ENCODE results near the gene RNF225. TPM values are rescaled to one million over a fixed set of nuclear protein-coding genes. Genes with fewer than 3 reads are reported as not detected.

RNF225 gene
- total RNA-seq, 1 donor from 2014 or later, result 0.36 TPM

- Histone ChIP-seq H3K9ac (ENCODE audit: low read length) (no peak overlapping the region), H3K36me3 (ENCODE audit: insufficient read depth, low read length) (peaks cover 17% of the 10 kb centered on the region), H4K20me1 (ENCODE audit: insufficient read depth, low read length) (peaks cover 32% of the 10 kb centered on the region), H3K79me2 (ENCODE audit: insufficient read depth, low read length) (peaks cover 4% of the 10 kb centered on the region), H2AFZ (ENCODE audit: low read depth, low read length) (no peak overlapping the region), H3K9me3 (ENCODE audit: insufficient read depth, low read depth, low read length) (no peaks in the 10 kb centered on the region), H3K4me3 (ENCODE audit: insufficient read depth, low read depth, low read length) (no peak overlapping the region), H3K4me1 (ENCODE audit: insufficient read depth, low read length) (peaks cover 18% of the 10 kb centered on the region), H3K4me2 (ENCODE audit: low read length) (no peak overlapping the region), H3K27me3 (ENCODE audit: insufficient read depth, low read length) (no peaks in the 10 kb centered on the region), H3K27ac (ENCODE audit: low read depth, low read length) (no peak overlapping the region)
- Mint-ChIP-seq H3K27me3 (ENCODE audit: low read depth, unreplicated experiment) (no peaks in the 10 kb centered on the region), H3K9me3 (ENCODE audit: unreplicated experiment) (no peaks in the 10 kb centered on the region), H3K36me3 (ENCODE audit: low read depth, unreplicated experiment) (peaks cover 18% of the 10 kb centered on the region), H3K4me1 (ENCODE audit: low read depth, unreplicated experiment) (peaks cover 4% of the 10 kb centered on the region), H3K27ac (ENCODE audit: unreplicated experiment) (no peak overlapping the region), H3K4me3 (ENCODE audit: unreplicated experiment) (no peak overlapping the region)
- TF ChIP-seq EZH2 (IDR thresholded peaks at IDR 0.05; ENCODE audit: insufficient read depth, low read length), result no peak
- TF ChIP-seq CTCF (IDR thresholded peaks at IDR 0.05; ENCODE audit: insufficient read depth, low read depth, low read length), result no peak
- no peak for FAIRE-seq
- no peak for DNase-seq (ENCODE audit: low read depth)
These were observed 2.1 kb downstream of the RNF225 start for GRCh38 chr19:58397533-58398037.

- Histone ChIP-seq H3K27ac (ENCODE audit: low read depth, low read length) (no peak overlapping the region), H3K9ac (ENCODE audit: low read length) (no peak overlapping the region), H3K9me3 (ENCODE audit: insufficient read depth, low read depth, low read length) (no peaks in the 10 kb centered on the region), H3K79me2 (ENCODE audit: insufficient read depth, low read length) (no peaks in the 10 kb centered on the region), H2AFZ (ENCODE audit: low read depth, low read length) (no peak overlapping the region), H4K20me1 (ENCODE audit: insufficient read depth, low read length) (peaks cover 27% of the 10 kb centered on the region), H3K36me3 (ENCODE audit: insufficient read depth, low read length) (peaks cover 12% of the 10 kb centered on the region), H3K4me2 (ENCODE audit: low read length) (no peak overlapping the region), H3K4me3 (ENCODE audit: insufficient read depth, low read depth, low read length) (no peak overlapping the region), H3K27me3 (ENCODE audit: insufficient read depth, low read length) (no peaks in the 10 kb centered on the region), H3K4me1 (ENCODE audit: insufficient read depth, low read length) (peaks cover 18% of the 10 kb centered on the region)
- H3K4me3 Mint-ChIP-seq (ENCODE audit: unreplicated experiment), result no peak overlapping the region
- FAIRE-seq (no peak), DNase-seq (ENCODE audit: low read depth) (no peak)
- peaks cover 14% of the 10 kb centered on the region for H3K36me3 Mint-ChIP-seq (ENCODE audit: low read depth, unreplicated experiment)
- H3K27me3 Mint-ChIP-seq (ENCODE audit: low read depth, unreplicated experiment), result no peaks in the 10 kb centered on the region
- no peak overlapping the region for H3K27ac Mint-ChIP-seq (ENCODE audit: unreplicated experiment)
- peaks cover 4% of the 10 kb centered on the region for H3K4me1 Mint-ChIP-seq (ENCODE audit: low read depth, unreplicated experiment)
- TF ChIP-seq EZH2 (IDR thresholded peaks at IDR 0.05; ENCODE audit: insufficient read depth, low read length) (no peak), CTCF (IDR thresholded peaks at IDR 0.05; ENCODE audit: insufficient read depth, low read depth, low read length) (no peak)
- H3K9me3 Mint-ChIP-seq (ENCODE audit: unreplicated experiment), result no peaks in the 10 kb centered on the region
These were observed 2.6 kb downstream of the RNF225 start for GRCh38 chr19:58398087-58398486.

DNA sequence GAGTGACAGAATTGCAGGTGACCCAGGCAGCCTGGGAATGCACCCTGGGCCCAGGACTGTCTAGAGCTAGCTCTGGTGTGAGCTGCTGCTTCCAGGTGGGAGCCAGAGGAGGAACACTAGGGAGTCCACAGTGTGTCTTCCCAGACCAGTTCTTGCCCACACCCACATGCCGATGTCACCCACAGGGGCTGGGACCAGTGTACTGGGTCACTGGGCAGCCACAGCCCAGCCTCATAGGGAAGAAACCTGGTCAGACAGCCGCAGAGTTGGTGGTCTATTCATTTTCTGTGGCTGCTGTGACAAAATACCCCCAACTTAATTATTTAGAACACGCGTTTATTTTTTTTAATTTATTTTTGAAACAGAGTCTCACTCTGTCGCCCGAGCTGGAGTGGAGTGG lies 3.1 kb downstream of the RNF225 start:
- H3K4me3 Mint-ChIP-seq (ENCODE audit: unreplicated experiment), result no peak overlapping the region

More for the DNA sequence above, 3.1 kb downstream of the RNF225 start:
- TF ChIP-seq EZH2 (IDR thresholded peaks at IDR 0.05; ENCODE audit: insufficient read depth, low read length) (no peak), CTCF (IDR thresholded peaks at IDR 0.05; ENCODE audit: insufficient read depth, low read depth, low read length) (no peak)
- Mint-ChIP-seq H3K36me3 (ENCODE audit: low read depth, unreplicated experiment) (peaks cover 13% of the 10 kb centered on the region), H3K9me3 (ENCODE audit: unreplicated experiment) (no peaks in the 10 kb centered on the region), H3K4me1 (ENCODE audit: low read depth, unreplicated experiment) (peaks cover 4% of the 10 kb centered on the region), H3K27ac (ENCODE audit: unreplicated experiment) (no peak overlapping the region), H3K27me3 (ENCODE audit: low read depth, unreplicated experiment) (no peaks in the 10 kb centered on the region)
- no peak for DNase-seq (ENCODE audit: low read depth)
- Histone ChIP-seq H3K36me3 (ENCODE audit: insufficient read depth, low read length) (peaks cover 8% of the 10 kb centered on the region), H3K27ac (ENCODE audit: low read depth, low read length) (no peak overlapping the region), H3K4me1 (ENCODE audit: insufficient read depth, low read length) (peaks cover 18% of the 10 kb centered on the region), H3K4me3 (ENCODE audit: insufficient read depth, low read depth, low read length) (no peak overlapping the region), H3K9ac (ENCODE audit: low read length) (no peak overlapping the region), H3K4me2 (ENCODE audit: low read length) (no peak overlapping the region), H3K27me3 (ENCODE audit: insufficient read depth, low read length) (no peaks in the 10 kb centered on the region), H3K9me3 (ENCODE audit: insufficient read depth, low read depth, low read length) (no peaks in the 10 kb centered on the region), H2AFZ (ENCODE audit: low read depth, low read length) (no peak overlapping the region), H3K79me2 (ENCODE audit: insufficient read depth, low read length) (no peaks in the 10 kb centered on the region), H4K20me1 (ENCODE audit: insufficient read depth, low read length) (peaks cover 22% of the 10 kb centered on the region)
- no peak for FAIRE-seq
